Measurements from ENCODE around the gene STX16. TPM values are rescaled to one million over a fixed set of nuclear protein-coding genes. Genes with fewer than 3 reads are reported as not detected.

The STX16 gene
- total RNA-seq, 1 experiment from 2014 or later: 89.1 TPM

- TF ChIP-seq ZNF512 (CRISPR knock-in tag; IDR thresholded peaks at IDR 0.05; ENCODE audit: borderline replicate concordance): no peak
- no peak for TF ChIP-seq CREM (CRISPR knock-in tag; IDR thresholded peaks at IDR 0.05)
- no peak for TF ChIP-seq MXD4 (CRISPR knock-in tag; IDR thresholded peaks at IDR 0.05; ENCODE audit: borderline replicate concordance)
- no peak for ATAC-seq
- ChIA-PET POLR2A (interaction anchor here (0.6 to 4.2 kb wide), 16 partner anchors 15 to 422 kb away, joined by 3 to 25 read pairs (median 5); partner anchors contain the start of gene GNAS), CTCF (interaction anchor here (0.6 to 7.3 kb wide), 49 partner anchors 8 to 829 kb away, joined by 3 to 119 read pairs (median 6); partner anchors contain the start of genes GNAS and NPEPL1)
- H3K4me3 Mint-ChIP-seq: peak overlapping the region; percentile 90
- no peak for DNase-seq (ENCODE audit: low spot score)
- H3K4me1 Mint-ChIP-seq: peaks cover 40% of the 10 kb centered on the region
- no peaks in the 10 kb centered on the region for H3K36me3 Mint-ChIP-seq
- peak overlapping the region; percentile 95 for H3K27ac Mint-ChIP-seq
- no peaks in the 10 kb centered on the region for H3K9me3 Mint-ChIP-seq
- no peaks in the 10 kb centered on the region; the same call in 1 of the 2 replicates for H3K27me3 Mint-ChIP-seq (ENCODE audit: low read depth)
Measured at GRCh38 chr20:58651559-58651945, 469 bp downstream of the STX16 start.

- ChIA-PET CTCF (interaction anchor here (0.6 to 7.3 kb wide), 22 partner anchors 8 to 556 kb away, joined by 3 to 119 read pairs (median 8); partner anchors contain the start of genes GNAS and NPEPL1), POLR2A (interaction anchor here (0.6 to 4.2 kb wide), 13 partner anchors 14 to 346 kb away, joined by 3 to 25 read pairs (median 5); partner anchors contain the start of gene GNAS)
- peak; percentile 40 for ATAC-seq
- peak overlapping the region; percentile 97 for H3K27ac Mint-ChIP-seq
- H3K4me1 Mint-ChIP-seq: peaks cover 45% of the 10 kb centered on the region
- TF ChIP-seq, protein P1, sequence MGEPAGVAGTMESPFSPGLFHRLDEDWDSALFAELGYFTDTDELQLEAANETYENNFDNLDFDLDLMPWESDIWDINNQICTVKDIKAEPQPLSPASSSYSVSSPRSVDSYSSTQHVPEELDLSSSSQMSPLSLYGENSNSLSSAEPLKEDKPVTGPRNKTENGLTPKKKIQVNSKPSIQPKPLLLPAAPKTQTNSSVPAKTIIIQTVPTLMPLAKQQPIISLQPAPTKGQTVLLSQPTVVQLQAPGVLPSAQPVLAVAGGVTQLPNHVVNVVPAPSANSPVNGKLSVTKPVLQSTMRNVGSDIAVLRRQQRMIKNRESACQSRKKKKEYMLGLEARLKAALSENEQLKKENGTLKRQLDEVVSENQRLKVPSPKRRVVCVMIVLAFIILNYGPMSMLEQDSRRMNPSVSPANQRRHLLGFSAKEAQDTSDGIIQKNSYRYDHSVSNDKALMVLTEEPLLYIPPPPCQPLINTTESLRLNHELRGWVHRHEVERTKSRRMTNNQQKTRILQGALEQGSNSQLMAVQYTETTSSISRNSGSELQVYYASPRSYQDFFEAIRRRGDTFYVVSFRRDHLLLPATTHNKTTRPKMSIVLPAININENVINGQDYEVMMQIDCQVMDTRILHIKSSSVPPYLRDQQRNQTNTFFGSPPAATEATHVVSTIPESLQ (CRISPR knock-in tag; IDR thresholded peaks at IDR 0.05): no peak
- peak; percentile 79; the same call in 1 of the 2 replicates for TF ChIP-seq FOXP1 (CRISPR knock-in tag; IDR thresholded peaks at IDR 0.05; ENCODE audit: borderline replicate concordance)
- TF ChIP-seq ZNF281 (CRISPR knock-in tag; IDR thresholded peaks at IDR 0.05): peak; percentile 35; the same call in 1 of the 2 replicates
- TF ChIP-seq, protein P2, sequence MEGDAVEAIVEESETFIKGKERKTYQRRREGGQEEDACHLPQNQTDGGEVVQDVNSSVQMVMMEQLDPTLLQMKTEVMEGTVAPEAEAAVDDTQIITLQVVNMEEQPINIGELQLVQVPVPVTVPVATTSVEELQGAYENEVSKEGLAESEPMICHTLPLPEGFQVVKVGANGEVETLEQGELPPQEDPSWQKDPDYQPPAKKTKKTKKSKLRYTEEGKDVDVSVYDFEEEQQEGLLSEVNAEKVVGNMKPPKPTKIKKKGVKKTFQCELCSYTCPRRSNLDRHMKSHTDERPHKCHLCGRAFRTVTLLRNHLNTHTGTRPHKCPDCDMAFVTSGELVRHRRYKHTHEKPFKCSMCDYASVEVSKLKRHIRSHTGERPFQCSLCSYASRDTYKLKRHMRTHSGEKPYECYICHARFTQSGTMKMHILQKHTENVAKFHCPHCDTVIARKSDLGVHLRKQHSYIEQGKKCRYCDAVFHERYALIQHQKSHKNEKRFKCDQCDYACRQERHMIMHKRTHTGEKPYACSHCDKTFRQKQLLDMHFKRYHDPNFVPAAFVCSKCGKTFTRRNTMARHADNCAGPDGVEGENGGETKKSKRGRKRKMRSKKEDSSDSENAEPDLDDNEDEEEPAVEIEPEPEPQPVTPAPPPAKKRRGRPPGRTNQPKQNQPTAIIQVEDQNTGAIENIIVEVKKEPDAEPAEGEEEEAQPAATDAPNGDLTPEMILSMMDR (IDR thresholded peaks at IDR 0.05): no peak
- no peak for TF ChIP-seq ELF4 (CRISPR knock-in tag; IDR thresholded peaks at IDR 0.05; ENCODE audit: low read depth)
- TF ChIP-seq, protein P3, sequence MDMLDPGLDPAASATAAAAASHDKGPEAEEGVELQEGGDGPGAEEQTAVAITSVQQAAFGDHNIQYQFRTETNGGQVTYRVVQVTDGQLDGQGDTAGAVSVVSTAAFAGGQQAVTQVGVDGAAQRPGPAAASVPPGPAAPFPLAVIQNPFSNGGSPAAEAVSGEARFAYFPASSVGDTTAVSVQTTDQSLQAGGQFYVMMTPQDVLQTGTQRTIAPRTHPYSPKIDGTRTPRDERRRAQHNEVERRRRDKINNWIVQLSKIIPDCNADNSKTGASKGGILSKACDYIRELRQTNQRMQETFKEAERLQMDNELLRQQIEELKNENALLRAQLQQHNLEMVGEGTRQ (CRISPR knock-in tag; IDR thresholded peaks at IDR 0.05): no peak
- TF ChIP-seq, protein P4, sequence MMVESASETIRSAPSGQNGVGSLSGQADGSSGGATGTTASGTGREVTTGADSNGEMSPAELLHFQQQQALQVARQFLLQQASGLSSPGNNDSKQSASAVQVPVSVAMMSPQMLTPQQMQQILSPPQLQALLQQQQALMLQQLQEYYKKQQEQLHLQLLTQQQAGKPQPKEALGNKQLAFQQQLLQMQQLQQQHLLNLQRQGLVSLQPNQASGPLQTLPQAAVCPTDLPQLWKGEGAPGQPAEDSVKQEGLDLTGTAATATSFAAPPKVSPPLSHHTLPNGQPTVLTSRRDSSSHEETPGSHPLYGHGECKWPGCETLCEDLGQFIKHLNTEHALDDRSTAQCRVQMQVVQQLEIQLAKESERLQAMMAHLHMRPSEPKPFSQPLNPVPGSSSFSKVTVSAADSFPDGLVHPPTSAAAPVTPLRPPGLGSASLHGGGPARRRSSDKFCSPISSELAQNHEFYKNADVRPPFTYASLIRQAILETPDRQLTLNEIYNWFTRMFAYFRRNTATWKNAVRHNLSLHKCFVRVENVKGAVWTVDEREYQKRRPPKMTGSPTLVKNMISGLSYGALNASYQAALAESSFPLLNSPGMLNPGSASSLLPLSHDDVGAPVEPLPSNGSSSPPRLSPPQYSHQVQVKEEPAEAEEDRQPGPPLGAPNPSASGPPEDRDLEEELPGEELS (CRISPR knock-in tag; IDR thresholded peaks at IDR 0.05): peak; percentile 77; the same call in 1 of the 2 replicates
- no peak for TF ChIP-seq FOXJ3 (CRISPR knock-in tag; IDR thresholded peaks at IDR 0.05; ENCODE audit: borderline replicate concordance)
- TF ChIP-seq ZNF423 (CRISPR knock-in tag; IDR thresholded peaks at IDR 0.05): 0 out of 2 replicates have a peak, but pooled peaks have one; percentile 13
- H3K27me3 Mint-ChIP-seq (ENCODE audit: low read depth): no peaks in the 10 kb centered on the region; the same call in 1 of the 2 replicates
- H3K36me3 Mint-ChIP-seq: no peaks in the 10 kb centered on the region
- H3K4me3 Mint-ChIP-seq: peak overlapping the region; percentile 90
- H3K9me3 Mint-ChIP-seq: no peaks in the 10 kb centered on the region
- DNase-seq (ENCODE audit: low spot score): peak; percentile 55
Measured at GRCh38 chr20:58651946-58652605, 993 bp downstream of the STX16 start.

Data from WTC11 (cell line).